ENCODE data around the gene PAN3.

The PAN3 gene

DNA sequence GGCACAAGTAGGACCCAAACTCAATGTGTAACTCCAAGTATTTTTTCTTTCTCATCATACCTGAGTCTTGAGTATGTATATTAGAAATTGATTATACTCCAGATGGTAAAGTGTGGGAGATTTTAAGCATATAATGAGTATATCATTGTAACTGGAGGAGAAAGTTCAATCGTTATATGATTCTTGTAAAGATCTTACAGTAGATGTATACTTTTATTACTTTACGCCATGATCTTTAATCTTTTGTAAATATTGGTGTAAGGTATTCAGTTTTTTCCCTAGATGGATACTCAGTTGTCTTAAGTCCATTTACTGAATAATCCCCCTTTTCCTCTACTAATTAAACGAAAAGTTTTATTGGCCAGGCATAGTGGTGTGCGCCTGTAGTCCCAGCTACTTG lies 25.2 kb downstream of the PAN3 start:
- TF ChIP-seq, protein P1, sequence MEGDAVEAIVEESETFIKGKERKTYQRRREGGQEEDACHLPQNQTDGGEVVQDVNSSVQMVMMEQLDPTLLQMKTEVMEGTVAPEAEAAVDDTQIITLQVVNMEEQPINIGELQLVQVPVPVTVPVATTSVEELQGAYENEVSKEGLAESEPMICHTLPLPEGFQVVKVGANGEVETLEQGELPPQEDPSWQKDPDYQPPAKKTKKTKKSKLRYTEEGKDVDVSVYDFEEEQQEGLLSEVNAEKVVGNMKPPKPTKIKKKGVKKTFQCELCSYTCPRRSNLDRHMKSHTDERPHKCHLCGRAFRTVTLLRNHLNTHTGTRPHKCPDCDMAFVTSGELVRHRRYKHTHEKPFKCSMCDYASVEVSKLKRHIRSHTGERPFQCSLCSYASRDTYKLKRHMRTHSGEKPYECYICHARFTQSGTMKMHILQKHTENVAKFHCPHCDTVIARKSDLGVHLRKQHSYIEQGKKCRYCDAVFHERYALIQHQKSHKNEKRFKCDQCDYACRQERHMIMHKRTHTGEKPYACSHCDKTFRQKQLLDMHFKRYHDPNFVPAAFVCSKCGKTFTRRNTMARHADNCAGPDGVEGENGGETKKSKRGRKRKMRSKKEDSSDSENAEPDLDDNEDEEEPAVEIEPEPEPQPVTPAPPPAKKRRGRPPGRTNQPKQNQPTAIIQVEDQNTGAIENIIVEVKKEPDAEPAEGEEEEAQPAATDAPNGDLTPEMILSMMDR (IDR thresholded peaks at IDR 0.05; ENCODE audit: extremely low read depth, missing control alignments): no peak
- no peak for DNase-seq (ENCODE audit: low spot score)

DNA sequence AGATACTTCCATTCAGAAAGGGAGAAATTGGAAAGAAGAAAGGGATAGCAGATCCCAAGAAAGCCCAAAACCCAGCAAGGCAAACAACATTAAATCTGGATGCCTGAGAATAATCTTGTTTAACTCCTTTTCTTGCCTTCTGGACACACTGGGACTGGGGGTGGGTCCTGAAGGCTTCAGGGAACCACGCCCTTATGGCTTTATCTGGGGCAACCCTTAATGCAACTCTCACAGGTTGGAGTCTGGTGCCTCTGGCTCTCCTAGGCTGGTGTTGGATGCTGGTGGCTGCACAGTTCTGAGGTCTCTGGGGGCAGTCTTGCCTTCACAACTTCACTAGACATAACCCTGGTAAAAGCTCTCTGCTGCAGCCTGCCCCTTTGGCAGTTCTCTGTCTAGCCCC lies 27.9 kb downstream of the PAN3 start:
- TF ChIP-seq, protein P1 (IDR thresholded peaks at IDR 0.05; ENCODE audit: extremely low read depth, missing control alignments): no peak
- no peak for DNase-seq (ENCODE audit: low spot score)

DNA sequence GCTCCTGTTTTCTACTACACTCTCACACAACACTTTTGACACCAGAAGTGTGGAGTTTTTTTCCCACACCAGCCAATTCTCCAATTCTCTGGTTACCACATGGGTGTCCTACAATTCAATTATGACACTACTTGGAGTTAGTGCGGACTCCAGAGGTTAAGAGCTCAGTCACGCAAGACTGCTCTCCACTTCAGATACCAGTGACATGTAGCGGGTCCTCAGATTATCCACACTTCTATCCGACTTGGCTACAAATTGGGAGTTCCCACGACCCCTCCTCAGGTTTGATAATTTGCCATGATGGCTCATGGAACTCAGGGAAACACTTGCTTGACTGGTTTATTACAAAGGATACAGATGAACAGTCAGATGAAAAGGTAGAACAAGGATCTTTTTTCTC lies 32.9 kb downstream of the PAN3 start:
- DNase-seq (ENCODE audit: low spot score): no peak
- TF ChIP-seq, protein P1 (IDR thresholded peaks at IDR 0.05; ENCODE audit: extremely low read depth, missing control alignments): no peak

DNA sequence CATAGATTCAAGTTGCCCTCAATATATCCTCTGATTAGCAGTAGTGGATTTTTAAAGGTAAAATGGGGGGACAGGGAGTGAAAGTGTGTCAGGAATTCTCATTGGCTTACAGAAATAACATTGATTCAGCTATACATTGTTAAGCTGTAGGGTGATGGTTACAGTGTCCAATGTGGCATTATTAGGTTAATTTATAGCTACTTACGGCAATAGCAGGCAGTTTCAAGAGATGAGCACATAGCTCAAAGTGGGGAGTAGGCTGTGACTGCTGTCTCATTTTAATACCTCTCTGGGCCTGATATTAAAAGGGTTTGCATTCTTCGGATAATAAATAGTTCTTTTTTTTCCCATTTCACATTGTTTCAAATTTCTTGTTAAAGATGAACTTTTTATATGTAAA lies 34.6 kb downstream of the PAN3 start:
- TF ChIP-seq, protein P1 (IDR thresholded peaks at IDR 0.05; ENCODE audit: extremely low read depth, missing control alignments): no peak
- DNase-seq (ENCODE audit: low spot score): no peak

DNA sequence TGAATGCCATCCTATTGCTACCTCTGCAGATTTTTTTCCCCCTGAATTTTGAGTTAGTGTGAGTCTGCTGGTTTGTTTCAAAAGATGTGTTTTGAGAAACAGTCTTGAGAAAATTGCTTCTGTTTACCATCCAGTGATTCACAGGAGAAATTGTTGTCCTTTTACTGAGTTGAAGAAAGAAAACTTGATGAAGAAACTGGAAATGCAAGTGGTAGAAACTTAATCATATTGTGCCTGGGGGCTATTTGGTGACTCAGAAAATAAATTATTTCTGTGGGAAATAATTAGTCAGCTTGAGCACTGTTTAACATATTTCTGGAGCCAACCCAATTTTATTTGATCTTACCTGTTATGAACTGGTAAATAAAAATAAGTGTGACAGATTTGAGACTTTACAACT lies 35.4 kb downstream of the PAN3 start:
- no peak for DNase-seq (ENCODE audit: low spot score)
- TF ChIP-seq, protein P1 (IDR thresholded peaks at IDR 0.05; ENCODE audit: extremely low read depth, missing control alignments): no peak

DNA sequence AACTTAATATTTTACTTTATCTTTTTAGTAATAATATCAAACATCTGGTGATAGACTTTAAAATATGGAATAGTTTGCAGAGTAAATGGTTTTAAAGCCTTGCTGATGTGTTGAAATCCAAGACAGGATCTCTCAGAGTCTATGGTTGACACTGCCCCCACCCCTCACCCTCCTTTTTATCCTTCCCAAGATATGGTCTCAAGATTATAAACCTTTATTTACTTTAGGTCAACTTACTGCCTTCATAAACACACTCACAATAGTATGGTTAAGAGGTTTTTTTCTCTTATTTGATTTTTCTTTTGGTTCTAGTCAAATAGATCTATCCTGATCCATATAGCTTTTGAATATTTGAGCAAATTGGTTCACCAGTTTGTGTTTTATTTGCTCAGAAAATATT lies 39.0 kb downstream of the PAN3 start:
- no peak for DNase-seq (ENCODE audit: low spot score)

DNA sequence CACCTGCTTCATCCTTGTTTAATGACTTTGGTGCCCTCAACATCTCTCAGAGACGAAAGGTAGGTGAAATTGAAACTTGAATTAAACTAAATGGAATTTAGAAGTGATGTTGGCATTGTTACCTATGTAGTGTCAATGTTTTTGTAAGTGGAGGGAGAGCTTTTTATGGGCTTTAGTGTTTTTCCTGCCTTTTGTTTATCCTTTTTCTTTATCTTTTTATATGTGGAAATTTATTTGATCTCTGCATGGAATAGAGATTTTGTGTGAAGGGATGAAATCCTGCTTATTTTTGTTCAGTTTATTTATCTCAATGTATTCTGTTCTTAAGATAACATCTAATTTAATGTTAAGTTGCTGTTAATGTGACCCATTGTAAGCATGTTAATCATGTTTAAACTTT lies 39.5 kb downstream of the PAN3 start:
- TF ChIP-seq, protein P1 (IDR thresholded peaks at IDR 0.05; ENCODE audit: extremely low read depth, missing control alignments): no peak
- no peak for DNase-seq (ENCODE audit: low spot score)

More for the DNA sequence above, 39.0 kb downstream of the PAN3 start:
- TF ChIP-seq, protein P1 (IDR thresholded peaks at IDR 0.05; ENCODE audit: extremely low read depth, missing control alignments): no peak

Measured in GM20000 (cell line).